Thoracic aorta (tissue), 2 donors: ENCODE measurements around the gene VPS39. TPM values are rescaled to one million over a fixed set of nuclear protein-coding genes. Genes with fewer than 3 reads are reported as not detected.

Source experiments
- ATAC-seq: fragments of 150-250 bp; one replicate; pipeline ENCODE4 v1.8.0; 2017; ENCODE audit warnings: low read depth; ENCODE audit not compliant: insufficient number of reproducible peaks, low FRiP score
- DNase-seq: peaks from one replicate; pipeline ENCODE4 v3.0.0-alpha.2; 2020; ENCODE audit warnings: low spot score
- H3K27ac ChIP-seq, 2 donors: fragments of 200-600 bp; sonication (generic); 1 replicate in 1 of 2; 2 replicates in 1 of 2; pipeline ENCODE4 v1.5.1; 2016; ENCODE audit warnings: mild to moderate bottlenecking in 2 of 2, moderate library complexity in 2 of 2
- H3K27me3 ChIP-seq: fragments of 200-600 bp; sonication (generic); replicated peaks from 2 replicates; pipeline ENCODE4 v1.6.0; 2016; ENCODE audit warnings: mild to moderate bottlenecking; ENCODE audit not compliant: insufficient read depth
- H3K36me3 ChIP-seq: fragments of 200-600 bp; sonication (generic); one replicate; pipeline ENCODE4 v1.5.1; 2016
- H3K4me1 ChIP-seq, 2 donors: fragments of 200-600 bp; sonication (generic); 1 replicate in 1 of 2; 2 replicates in 1 of 2; pipeline versions ENCODE4 v1.5.1 to v1.6.0; 2016; ENCODE audit warnings: low read depth in 2 of 2, mild to moderate bottlenecking in 1 of 2; ENCODE audit not compliant: control insufficient read depth in 1 of 2
- H3K4me3 ChIP-seq: fragments of 200-600 bp; sonication (generic); 2 replicates; pipeline ENCODE4 v1.5.1; 2016; ENCODE audit warnings: mild to moderate bottlenecking
- H3K9me3 ChIP-seq: fragments of 200-600 bp; sonication (generic); 2 replicates; pipeline ENCODE4 v1.5.1; 2016
- total RNA-seq, 2 donors: library from RNA; depleted of rRNA; stranded (reverse); fragments of >200 nt; gene quantifications; one replicate each; pipeline versions ENCODE4 v1.1.0 to v1.2.3, GENCODE V29; 2016
- TF ChIP-seq, protein P1 (sequence below): fragments of 200-600 bp; sonication (generic); IDR thresholded peaks from one replicate; pipeline ENCODE4 v1.5.1; 2019; ENCODE audit warnings: antibody characterized with exemption

Gene VPS39
- total RNA-seq, 2 donors from 2014 or later: 89.9 to 156 TPM

DNA sequence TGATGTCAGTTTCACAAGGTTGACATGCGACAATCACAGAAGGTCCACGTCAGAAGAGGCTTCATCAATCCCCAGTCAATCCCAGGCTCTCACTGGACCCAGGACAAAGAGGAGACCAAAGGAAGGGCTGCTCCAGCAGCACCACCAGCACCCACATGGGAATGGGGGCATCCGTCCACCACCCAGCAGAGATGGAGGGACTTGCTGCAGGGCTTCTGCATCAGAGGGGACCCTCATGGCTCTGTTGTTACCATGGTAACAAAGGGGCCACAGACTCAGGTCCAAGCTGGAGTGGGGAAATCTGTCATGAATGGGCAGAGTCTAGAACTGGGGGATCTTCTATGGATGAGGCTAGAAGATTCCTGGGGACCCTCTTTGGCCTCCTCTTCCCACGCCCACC, 64.7 kb downstream of the VPS39 start:
- H3K9me3 ChIP-seq: no peaks in the 10 kb centered on the region
- no peaks in the 10 kb centered on the region for H3K4me1 ChIP-seq
- H3K4me3 ChIP-seq: no peak overlapping the region
- ATAC-seq (no peak), DNase-seq (no peak)
- no peaks in the 10 kb centered on the region for H3K36me3 ChIP-seq
- H3K27me3 ChIP-seq: no peaks in the 10 kb centered on the region
- TF ChIP-seq, protein P1, sequence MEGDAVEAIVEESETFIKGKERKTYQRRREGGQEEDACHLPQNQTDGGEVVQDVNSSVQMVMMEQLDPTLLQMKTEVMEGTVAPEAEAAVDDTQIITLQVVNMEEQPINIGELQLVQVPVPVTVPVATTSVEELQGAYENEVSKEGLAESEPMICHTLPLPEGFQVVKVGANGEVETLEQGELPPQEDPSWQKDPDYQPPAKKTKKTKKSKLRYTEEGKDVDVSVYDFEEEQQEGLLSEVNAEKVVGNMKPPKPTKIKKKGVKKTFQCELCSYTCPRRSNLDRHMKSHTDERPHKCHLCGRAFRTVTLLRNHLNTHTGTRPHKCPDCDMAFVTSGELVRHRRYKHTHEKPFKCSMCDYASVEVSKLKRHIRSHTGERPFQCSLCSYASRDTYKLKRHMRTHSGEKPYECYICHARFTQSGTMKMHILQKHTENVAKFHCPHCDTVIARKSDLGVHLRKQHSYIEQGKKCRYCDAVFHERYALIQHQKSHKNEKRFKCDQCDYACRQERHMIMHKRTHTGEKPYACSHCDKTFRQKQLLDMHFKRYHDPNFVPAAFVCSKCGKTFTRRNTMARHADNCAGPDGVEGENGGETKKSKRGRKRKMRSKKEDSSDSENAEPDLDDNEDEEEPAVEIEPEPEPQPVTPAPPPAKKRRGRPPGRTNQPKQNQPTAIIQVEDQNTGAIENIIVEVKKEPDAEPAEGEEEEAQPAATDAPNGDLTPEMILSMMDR: no peak
- no peak overlapping the region for H3K27ac ChIP-seq

DNA sequence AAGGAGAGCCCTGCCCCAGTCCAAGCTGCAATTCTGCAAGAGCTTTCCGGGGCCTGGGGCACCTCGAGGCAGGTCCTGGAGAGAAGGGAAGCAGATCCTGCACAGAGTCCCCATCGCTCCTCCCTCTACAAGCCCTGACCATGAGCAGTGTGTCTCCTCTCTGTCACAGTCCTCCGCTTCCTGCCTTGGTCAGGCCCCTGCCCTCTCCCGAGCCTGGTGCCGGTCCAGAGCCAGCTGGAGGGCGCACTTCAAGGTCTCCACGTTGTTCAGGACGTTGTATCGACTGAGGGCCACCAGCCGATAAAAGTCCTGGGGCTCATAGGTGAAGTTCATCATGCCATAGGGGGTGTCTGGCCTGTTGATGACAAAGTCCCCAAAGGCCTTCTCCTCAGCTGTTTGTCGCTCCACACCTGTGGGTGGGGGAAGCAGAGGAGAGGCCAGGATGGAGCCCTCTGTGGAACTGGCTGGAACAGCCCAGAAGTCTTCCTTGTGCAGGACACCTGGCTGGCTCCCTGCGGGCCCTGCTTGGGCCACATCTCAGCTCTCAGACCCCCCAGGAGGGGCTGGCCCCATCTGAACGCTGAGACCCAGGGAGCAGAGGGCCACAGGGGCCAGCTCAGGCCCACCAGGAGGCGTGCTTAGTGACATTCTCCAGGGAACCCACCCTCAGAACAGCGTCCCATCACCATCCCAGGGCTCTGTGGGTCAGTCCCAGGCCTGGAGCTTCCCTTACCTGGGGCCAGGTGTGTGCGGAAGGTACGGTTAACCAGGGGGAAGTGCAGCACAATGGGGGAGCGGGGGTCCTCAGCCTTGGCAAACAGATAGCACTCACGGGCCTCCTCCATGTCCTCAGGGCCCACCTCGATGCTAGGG, 66.1 kb downstream of the VPS39 start:
- Histone ChIP-seq H3K36me3 (no peaks in the 10 kb centered on the region), H3K9me3 (no peaks in the 10 kb centered on the region), H3K27ac (no peak overlapping the region), H3K4me1 (no peaks in the 10 kb centered on the region), H3K4me3 (no peak overlapping the region), H3K27me3 (no peaks in the 10 kb centered on the region)
- DNase-seq (no peak), ATAC-seq (no peak)
- TF ChIP-seq, protein P1: no peak

DNA sequence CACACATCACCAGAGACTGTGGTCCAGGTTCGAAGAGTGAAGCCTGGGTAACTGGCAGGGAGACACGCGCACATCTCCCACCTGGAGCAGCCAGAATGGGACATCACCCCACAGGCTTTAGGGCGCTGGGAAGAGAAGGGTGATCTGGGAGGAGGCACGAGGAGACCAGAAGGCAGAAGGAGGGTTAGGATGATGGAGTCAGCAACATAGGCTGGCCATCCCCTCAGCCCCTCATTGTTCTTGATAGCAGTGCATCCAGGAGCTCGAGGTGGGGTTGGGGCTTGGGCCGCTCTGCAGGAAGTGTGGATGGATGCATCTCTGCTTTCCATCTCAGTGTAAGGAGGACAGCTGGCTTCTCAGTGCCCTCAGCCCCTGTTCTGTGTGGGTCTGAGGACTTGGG, 66.9 kb downstream of the VPS39 start:
- DNase-seq (no peak), ATAC-seq (no peak)
- Histone ChIP-seq H3K9me3 (no peaks in the 10 kb centered on the region), H3K4me3 (no peak overlapping the region), H3K27ac (no peak overlapping the region), H3K36me3 (no peaks in the 10 kb centered on the region), H3K4me1 (no peaks in the 10 kb centered on the region), H3K27me3 (no peaks in the 10 kb centered on the region)
- TF ChIP-seq, protein P1: no peak

DNA sequence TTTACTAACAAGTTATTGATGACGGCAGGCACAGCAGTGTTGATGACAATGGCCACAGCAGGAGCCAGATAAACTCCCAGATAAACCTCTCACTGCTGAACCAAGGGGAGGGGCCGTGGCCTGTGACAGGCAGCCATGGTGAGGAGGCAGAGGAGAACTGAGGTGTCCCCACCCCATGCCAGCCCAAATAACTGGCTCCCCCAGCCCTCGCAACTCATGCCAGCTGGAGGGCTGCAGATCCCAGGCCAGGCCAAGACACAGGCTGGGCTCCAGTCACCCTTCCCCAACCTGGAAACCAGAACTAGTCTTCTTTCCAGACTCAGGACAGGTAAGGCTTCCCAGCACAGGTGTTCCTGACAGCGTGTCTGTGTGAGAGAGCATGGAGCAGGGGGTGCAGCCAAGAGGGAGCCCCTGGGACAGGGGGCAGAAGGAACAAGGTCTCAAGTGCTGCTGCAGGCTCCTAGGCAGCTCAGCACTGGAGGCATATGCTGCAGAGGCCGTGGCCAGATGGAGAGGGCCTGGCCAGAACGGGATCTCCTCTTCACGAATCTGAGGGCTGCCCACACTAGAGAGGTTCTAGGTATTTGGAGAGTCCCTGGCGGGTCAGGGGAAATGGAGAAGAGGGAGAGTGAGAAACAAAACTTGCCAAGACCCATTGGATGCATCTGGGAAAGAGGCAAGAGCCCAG, 67.6 kb downstream of the VPS39 start:
- Histone ChIP-seq H3K27me3 (no peaks in the 10 kb centered on the region), H3K9me3 (no peaks in the 10 kb centered on the region), H3K27ac (no peak overlapping the region), H3K4me1 (no peaks in the 10 kb centered on the region), H3K4me3 (no peak overlapping the region), H3K36me3 (no peaks in the 10 kb centered on the region)
- ATAC-seq (no peak), DNase-seq (no peak)
- TF ChIP-seq, protein P1: no peak

DNA sequence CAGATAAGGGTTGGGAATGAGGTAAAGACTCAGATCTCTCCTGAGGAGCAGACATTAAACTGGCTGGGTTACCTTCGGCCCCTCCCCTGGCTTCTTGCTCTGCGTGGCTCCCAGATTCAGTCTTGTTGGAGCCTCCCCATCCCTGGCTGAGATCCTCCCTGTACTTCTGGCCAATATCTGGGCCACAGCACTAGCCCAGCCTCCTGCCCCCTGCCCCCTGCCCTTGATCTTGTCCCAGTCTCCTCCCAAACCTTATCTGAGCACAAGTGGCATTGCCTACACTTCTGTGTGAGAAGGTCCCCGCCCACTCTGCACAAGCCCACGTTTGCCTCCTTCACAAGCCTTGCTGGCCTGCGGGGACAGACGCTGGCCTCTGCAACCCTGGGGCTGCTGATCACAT, 68.5 kb downstream of the VPS39 start:
- H3K27me3 ChIP-seq: no peaks in the 10 kb centered on the region
- no peaks in the 10 kb centered on the region for H3K36me3 ChIP-seq
- no peak overlapping the region for H3K4me3 ChIP-seq
- DNase-seq (no peak), ATAC-seq (no peak)
- H3K4me1 ChIP-seq: no peaks in the 10 kb centered on the region
- H3K9me3 ChIP-seq: no peaks in the 10 kb centered on the region
- TF ChIP-seq, protein P1: no peak
- H3K27ac ChIP-seq: no peak overlapping the region
